ENCODE measurements around the gene HSPA1L.
A peak's percentile ranks its signal among the peaks of the same experiment; 100 is the strongest.

The HSPA1L gene

GRCh38 chr6:31780507-31781243 lies 34.4 kb downstream of the HSPA1L start:
- no peak for DNase-seq

- DNase-seq: no peak
Observed at GRCh38 chr6:31779908-31780307, 35.2 kb downstream of the HSPA1L start.

- no peak for DNase-seq
Observed at GRCh38 chr6:31778999-31779885, 35.8 kb downstream of the HSPA1L start.

- no peak for DNase-seq
Observed at GRCh38 chr6:31778193-31778592, 36.9 kb downstream of the HSPA1L start.

GRCh38 chr6:31777667-31778050 lies 37.4 kb downstream of the HSPA1L start:
- DNase-seq: no peak

GRCh38 chr6:31776989-31777666 lies 38.0 kb downstream of the HSPA1L start, which contains the start of gene VWA7:
Gene VWA7 (minus strand): TSS chr6:31777328. CDS start chr6:31776779, 549 bp downstream.
- DNase-seq: peak; percentile 19

GRCh38 chr6:31776485-31776988 lies 38.5 kb downstream of the HSPA1L start:
- DNase-seq: no peak

GRCh38 chr6:31775633-31776484 lies 39.2 kb downstream of the HSPA1L start:
- DNase-seq: no peak

- DNase-seq: no peak
Observed at GRCh38 chr6:31775184-31775583, 39.9 kb downstream of the HSPA1L start.

GRCh38 chr6:31771992-31772358 lies 43.1 kb downstream of the HSPA1L start:
- no peak for DNase-seq

- no peak for DNase-seq
Observed at GRCh38 chr6:31770860-31771259, 44.2 kb downstream of the HSPA1L start.

- no peak for DNase-seq
Observed at GRCh38 chr6:31769684-31770371, 45.3 kb downstream of the HSPA1L start.

- no peak for DNase-seq
Observed at GRCh38 chr6:31768363-31769257, 46.5 kb downstream of the HSPA1L start.

GRCh38 chr6:31767096-31767645 lies 47.9 kb downstream of the HSPA1L start:
- DNase-seq: no peak

GRCh38 chr6:31765910-31766794 lies 48.9 kb downstream of the HSPA1L start:
- DNase-seq: no peak

GRCh38 chr6:31765559-31765909 lies 49.5 kb downstream of the HSPA1L start:
- DNase-seq: no peak

- DNase-seq: no peak
Observed at GRCh38 chr6:31764198-31764597, 50.9 kb downstream of the HSPA1L start.

GRCh38 chr6:31763619-31763940 lies 51.5 kb downstream of the HSPA1L start:
- DNase-seq: no peak

GRCh38 chr6:31762878-31763618 lies 52.0 kb downstream of the HSPA1L start:
- no peak for DNase-seq

Data from NCI-H1436 treated with DMSO at 0.1 percent for 48 hours (cell line).